Fibroblast of skin of left biceps (primary cell): ENCODE results near the gene S100A3.
"Not testable (repeated sequence)": the region's sequence is repeated elsewhere in the genome, so short reads cannot be mapped to it uniquely, and the experiment has no call there.

Source experiments
- DNase-seq, 2 experiments: peaks; one replicate each; pipeline ENCODE4 v3.0.0-alpha.2; 2013; ENCODE audit warnings: low read depth in 2 of 2

The S100A3 gene

DNA sequence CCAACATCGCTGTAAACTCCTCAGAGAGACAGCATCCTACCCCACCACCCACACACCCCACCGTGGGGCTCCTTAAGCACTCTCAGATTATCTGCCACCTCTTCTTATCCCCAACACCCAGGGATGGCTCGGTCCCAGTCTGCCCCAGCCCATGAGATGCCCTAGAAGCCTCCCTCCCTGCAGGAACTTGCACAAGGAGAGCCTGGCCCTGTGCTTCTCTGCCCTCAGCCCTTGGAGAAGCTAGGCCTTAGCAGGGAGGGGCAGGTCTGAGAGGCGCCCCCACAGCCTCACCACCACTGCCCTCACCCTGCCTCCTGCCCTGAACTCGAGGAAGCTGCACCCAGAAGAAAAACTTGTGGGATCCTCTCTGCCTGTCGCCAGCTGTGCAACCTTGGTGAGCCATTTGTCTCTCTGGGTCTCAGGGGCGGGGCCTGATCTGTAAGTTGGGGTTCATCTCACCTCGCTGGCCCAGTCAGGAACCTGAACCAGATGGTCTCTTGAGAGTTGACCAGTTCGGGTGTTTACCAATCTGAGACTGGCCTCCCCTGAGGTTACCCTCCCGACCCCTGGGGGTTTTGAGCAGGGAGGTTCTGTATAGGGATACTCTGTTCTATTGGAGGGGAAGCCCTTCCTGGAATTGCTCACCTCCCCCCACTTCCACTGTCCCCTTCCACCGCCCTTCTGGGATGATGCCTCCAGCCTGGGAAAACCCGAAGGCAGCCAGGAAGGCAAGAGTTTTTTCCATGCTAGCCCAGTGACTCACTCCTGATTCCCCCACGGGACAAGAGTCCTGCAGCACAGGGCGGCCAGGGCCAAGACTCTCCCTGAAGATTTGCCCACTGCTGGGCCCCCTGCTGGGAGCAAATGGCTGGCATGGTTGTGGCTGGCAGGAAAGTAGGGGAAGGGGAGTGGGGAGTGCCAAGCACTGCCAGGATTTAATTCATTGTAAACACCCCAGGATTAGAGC is at the start of gene S100A3:
Gene S100A3 (minus strand): TSS at position 537 of the 967 bp plus-strand sequence. CDS start 773 bp downstream, outside the sequence.
- peak; percentile 61 to 66 for DNase-seq

GRCh38 chr1:153598309-153599172 is 49.5 kb upstream of the S100A3 start:
- DNase-seq = peak in 1 of 2 experiments; percentile 24

- no peak for DNase-seq
Observed at GRCh38 chr1:153597206-153597605, 48.1 kb upstream of the S100A3 start.

DNA sequence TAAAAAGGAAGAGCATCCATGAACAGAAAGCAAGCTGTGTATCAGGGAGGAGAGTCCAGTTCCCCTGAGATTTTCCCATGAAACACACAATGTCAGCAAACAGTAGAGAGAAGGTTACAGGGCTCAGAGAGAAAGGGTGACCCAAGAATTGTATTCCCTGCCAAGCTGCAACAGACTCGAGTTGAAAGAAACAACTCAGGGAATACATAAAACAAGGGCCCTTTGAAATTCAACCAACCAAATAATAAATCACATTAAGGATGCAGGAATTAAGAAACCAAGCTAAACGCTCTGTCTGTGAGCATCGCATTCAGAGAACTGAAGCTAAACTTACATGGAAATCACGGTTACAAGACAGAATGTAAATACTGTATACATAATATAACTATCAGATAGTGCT is 43.7 kb upstream of the S100A3 start:
- DNase-seq = no peak

GRCh38 chr1:153588482-153588881 is 39.4 kb upstream of the S100A3 start:
- no peak for DNase-seq

DNA sequence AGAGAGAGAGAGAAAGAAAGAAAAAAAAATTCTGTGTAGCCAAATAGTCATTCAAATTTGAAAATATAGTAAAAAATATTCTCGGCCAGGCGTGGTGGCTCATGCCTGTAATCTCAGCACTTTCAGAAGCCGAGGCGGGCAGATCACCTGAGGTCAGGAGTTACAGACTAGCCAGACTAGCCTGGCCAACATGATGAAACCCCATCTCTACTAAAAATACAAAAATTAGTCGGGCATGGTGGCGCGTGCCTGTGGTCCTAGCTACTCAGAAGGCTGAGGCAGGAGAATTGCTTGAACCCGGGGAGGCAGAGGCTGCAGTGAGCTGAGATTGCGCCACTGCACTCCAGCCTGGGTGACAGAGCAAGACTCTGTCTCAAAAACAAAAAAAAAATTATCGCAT is 39.0 kb upstream of the S100A3 start:
- not testable (repeated sequence) for DNase-seq

DNA sequence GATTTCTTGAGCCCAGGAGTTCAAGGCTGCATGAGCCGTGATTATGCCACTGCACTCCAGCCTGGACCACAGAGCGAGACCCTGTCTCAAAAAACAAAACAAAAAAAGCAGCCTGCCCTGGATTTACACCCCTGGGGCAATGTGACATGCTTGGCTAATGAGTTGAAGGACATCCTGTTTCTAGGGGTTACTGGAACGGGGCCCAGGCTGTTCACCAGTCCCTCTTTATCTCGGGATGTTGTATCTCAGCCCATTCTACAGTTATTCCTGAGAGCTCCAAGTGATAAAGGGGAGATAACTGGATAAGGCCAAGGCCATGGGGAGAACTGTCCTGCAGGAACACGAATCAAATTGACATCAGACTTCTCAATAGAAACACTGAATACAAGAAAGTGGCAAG is 38.3 kb upstream of the S100A3 start:
- DNase-seq = no peak

DNA sequence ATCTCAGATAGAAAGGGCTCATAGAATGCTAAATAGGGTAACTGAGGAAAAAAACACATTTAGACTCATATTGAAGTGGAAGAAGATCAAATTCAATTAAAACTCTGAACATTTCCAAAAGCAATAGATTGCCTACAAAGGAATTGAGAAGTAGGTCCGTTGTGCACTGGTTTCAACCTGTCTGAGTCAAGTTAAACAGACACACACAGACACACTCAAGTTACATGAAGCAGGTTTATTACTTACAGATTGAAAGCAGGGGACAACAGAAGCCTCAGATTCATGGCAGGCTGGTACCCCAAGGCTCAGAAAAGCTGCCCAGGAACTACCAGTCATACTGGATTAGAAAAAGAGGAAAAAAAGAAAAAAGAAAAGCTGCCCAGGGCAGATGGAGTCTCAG is 37.3 kb upstream of the S100A3 start:
- no peak for DNase-seq

DNA sequence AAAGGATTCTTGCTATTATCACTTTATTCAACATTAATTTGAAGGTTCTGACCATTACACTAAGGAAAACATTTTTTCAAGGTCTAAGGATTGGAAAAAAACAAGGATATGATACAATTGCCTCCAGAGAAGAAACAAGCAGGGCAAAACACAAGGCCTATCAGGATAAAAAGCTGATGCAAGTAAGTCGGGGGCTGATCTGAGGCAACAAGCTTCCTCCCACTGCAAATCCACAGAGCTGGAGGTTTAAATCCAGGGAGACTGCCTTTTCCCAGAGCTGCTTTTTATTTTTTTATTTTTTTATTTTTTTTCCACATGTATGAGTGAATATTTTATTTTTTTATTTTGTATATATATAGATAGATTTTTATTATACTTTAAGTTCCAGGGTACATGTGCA is 35.9 kb upstream of the S100A3 start:
- DNase-seq = no peak

DNA sequence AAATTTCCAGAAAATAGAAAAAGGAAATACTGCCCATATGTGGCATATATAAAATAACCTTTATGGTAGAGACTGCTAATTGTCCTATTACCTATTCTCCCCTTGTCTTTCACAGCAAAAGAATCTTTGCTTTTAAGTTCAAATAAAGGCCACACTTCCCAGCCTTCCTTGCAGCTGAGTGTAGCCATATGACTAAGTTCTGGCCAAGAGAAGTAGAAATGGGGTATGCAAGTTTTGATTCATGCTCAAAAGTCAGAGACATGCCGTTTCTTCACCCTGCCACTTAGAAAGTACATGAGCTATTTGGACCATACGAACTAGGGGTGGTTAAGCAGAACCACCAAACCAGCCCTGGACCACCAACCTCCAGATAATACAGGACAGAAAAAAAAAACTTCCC is 34.9 kb upstream of the S100A3 start:
- DNase-seq = no peak

- not testable (repeated sequence) for DNase-seq
Observed at GRCh38 chr1:153583514-153583913, 34.5 kb upstream of the S100A3 start.

- DNase-seq = not testable (repeated sequence)
Observed at GRCh38 chr1:153582836-153583235, 33.8 kb upstream of the S100A3 start.

DNA sequence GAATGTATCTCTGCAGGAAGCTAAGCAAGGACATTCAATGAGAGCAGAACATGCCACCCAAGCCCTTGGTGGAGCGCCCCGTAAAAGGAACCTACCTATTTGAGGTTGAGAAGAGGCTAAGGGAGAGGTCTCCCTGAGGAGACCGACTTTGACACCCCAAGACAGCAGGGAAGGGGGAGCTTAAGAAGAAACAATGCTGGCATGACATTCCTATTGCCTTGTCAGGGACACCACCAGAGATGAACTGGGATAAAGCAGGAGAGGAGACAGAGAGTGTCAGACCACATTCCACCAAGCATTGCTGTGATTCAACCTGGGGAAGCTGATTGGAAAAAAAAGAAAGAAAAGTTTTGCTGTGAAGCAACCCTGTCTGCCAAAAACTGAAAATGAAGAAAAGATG is 29.9 kb upstream of the S100A3 start:
- DNase-seq = no peak

- DNase-seq = peak; percentile 40 to 49
Observed at GRCh38 chr1:153578490-153578889, 29.4 kb upstream of the S100A3 start.

GRCh38 chr1:153577624-153578051 is 28.6 kb upstream of the S100A3 start:
- no peak for DNase-seq

GRCh38 chr1:153577138-153577537 is 28.1 kb upstream of the S100A3 start:
- DNase-seq = no peak

GRCh38 chr1:153575497-153575896 is 26.4 kb upstream of the S100A3 start:
- DNase-seq = not testable (repeated sequence)

DNA sequence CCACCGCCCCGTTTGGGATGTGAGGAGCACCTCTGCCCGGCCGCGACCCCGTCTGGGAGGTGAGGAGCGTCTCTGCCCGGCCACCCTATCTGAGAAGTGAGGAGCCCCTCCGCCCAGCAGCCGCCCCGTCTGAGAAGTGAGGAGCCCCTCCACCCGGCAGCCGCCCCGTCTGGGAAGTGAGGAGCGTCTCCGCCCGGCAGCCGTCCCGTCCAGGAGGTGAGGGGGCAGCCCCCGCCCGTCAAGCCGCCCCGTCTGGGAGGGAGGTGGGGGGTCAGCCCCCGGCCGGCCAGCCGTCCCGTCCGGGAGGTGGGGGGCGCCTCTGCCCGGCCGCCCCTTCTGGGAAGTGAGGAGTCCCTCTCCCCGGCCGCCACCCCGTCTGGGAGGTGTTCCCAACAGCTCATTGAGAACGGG is 26.0 kb upstream of the S100A3 start:
- not testable (repeated sequence) for DNase-seq

- no peak for DNase-seq
Observed at GRCh38 chr1:153573351-153573750, 24.3 kb upstream of the S100A3 start.

DNA sequence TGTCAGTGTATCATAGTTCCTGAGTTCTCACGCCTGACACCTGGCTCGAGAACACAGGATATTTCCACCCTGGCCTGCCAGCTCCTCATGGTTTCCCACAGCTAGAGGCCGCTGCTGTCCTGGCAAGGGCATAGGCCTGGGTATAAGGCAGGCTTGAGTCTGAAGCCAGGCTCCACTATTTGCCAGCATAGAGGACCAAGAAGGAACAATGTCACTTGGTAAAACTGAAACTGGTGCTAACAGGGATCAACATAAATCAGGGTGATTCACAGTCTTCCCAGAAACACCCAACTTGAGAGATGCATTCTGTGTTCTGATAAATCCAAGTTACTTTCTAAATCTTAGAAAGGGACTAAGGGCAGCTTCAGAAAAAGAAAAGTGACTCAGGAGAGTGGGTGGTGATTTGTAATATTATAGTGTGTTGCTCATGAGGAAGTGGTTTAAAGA is 23.5 kb upstream of the S100A3 start:
- DNase-seq = peak in 1 of 2 experiments; percentile 33

- DNase-seq = no peak
Observed at GRCh38 chr1:153571706-153572105, 22.6 kb upstream of the S100A3 start.

DNA sequence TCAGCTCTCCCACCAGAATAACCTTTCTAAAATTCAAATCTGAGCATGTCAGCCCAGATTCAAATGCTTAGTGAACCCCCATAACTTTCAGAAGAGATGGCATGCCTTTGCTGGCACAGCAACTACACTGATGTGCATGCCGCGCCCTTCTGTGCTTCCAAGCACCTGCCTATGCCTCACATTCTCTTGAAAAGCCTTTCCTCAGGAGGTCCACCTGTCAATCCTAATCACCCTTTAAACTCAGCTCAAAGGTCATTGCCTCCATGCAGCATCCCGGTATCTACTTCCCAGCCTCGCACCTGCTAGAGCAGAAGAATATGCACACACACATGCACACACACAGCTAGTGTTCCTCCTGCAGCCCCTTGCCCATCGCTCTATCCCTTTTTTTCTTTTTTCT is 21.8 kb upstream of the S100A3 start:
- no peak for DNase-seq
